SH-SY5Y (cell line): Measurements from ENCODE around the gene CHN2.

ENCODE experiments used
- GATA2 ChIP-seq: IDR thresholded peaks from 2 replicates; pipeline ENCODE4 v1.6.1; 2011; ENCODE audit warnings: mild to moderate bottlenecking, low read depth, low read length
- GATA3 ChIP-seq: IDR thresholded peaks from 2 replicates; pipeline ENCODE4 v1.6.1; 2011; ENCODE audit warnings: low read depth, mild to moderate bottlenecking, low read length, moderate library complexity

Gene CHN2

GRCh38 chr7:29255199-29255878 is 60.8 kb downstream of the CHN2 start:
- TF ChIP-seq GATA2 = no peak
- no peak for TF ChIP-seq GATA3

- TF ChIP-seq GATA3 (no peak), GATA2 (no peak)
These were observed 61.5 kb downstream of the CHN2 start for GRCh38 chr7:29255906-29256692.

GRCh38 chr7:29256693-29257002 is 62.1 kb downstream of the CHN2 start:
- TF ChIP-seq GATA2 (no peak), GATA3 (no peak)

GRCh38 chr7:29258951-29259350 is 64.4 kb downstream of the CHN2 start:
- TF ChIP-seq GATA2 (no peak), GATA3 (no peak)

- TF ChIP-seq GATA2 (no peak), GATA3 (no peak)
These were observed 67.8 kb downstream of the CHN2 start for GRCh38 chr7:29262191-29262917.

- TF ChIP-seq GATA2 (no peak), GATA3 (no peak)
These were observed 70.8 kb downstream of the CHN2 start for GRCh38 chr7:29265208-29265923.

- no peak for TF ChIP-seq GATA2
- TF ChIP-seq GATA3 = no peak
These were observed 75.4 kb downstream of the CHN2 start for GRCh38 chr7:29269935-29270334.

GRCh38 chr7:29270594-29271318 is 76.2 kb downstream of the CHN2 start:
- TF ChIP-seq GATA2 = no peak
- no peak for TF ChIP-seq GATA3

GRCh38 chr7:29271319-29271658 is 76.7 kb downstream of the CHN2 start:
- no peak for TF ChIP-seq GATA3
- no peak for TF ChIP-seq GATA2

GRCh38 chr7:29272057-29272456 is 77.5 kb downstream of the CHN2 start:
- TF ChIP-seq GATA3 (no peak), GATA2 (no peak)

- no peak for TF ChIP-seq GATA2
- no peak for TF ChIP-seq GATA3
These were observed 79.8 kb downstream of the CHN2 start for GRCh38 chr7:29274146-29275017.

- TF ChIP-seq GATA3 (no peak), GATA2 (no peak)
These were observed 80.4 kb downstream of the CHN2 start for GRCh38 chr7:29275018-29275318.

- no peak for TF ChIP-seq GATA3
- no peak for TF ChIP-seq GATA2
These were observed 80.9 kb downstream of the CHN2 start for GRCh38 chr7:29275493-29275892.
